Cardiac fibroblast (primary cell): ENCODE measurements around the gene RIPK1.
"Not testable (repeated sequence)": the region's sequence is repeated elsewhere in the genome, so short reads cannot be mapped to it uniquely, and the experiment has no call there.

Experiments
- DNase-seq, 2 donors: peaks; one replicate each; pipeline versions ENCODE4 v3.0.0 to v3.0.0-alpha.2; 2010; ENCODE audit warnings: low read depth in 2 of 2
- H3K4me3 ChIP-seq, 2 donors: replicated peaks in 1 of 2; 1 replicate in 1 of 2; 2 replicates in 1 of 2; pipeline ENCODE4 v1.5.1; 2011; ENCODE audit warnings: low read depth in 2 of 2, low read length in 2 of 2, mild to moderate bottlenecking in 2 of 2, moderate library complexity in 1 of 2
- TF ChIP-seq, protein P1 (sequence below): IDR thresholded peaks from one replicate; pipeline ENCODE4 v1.5.1; 2011; ENCODE audit warnings: low read depth, mild to moderate bottlenecking, low read length, inconsistent platforms

RIPK1 gene

DNA sequence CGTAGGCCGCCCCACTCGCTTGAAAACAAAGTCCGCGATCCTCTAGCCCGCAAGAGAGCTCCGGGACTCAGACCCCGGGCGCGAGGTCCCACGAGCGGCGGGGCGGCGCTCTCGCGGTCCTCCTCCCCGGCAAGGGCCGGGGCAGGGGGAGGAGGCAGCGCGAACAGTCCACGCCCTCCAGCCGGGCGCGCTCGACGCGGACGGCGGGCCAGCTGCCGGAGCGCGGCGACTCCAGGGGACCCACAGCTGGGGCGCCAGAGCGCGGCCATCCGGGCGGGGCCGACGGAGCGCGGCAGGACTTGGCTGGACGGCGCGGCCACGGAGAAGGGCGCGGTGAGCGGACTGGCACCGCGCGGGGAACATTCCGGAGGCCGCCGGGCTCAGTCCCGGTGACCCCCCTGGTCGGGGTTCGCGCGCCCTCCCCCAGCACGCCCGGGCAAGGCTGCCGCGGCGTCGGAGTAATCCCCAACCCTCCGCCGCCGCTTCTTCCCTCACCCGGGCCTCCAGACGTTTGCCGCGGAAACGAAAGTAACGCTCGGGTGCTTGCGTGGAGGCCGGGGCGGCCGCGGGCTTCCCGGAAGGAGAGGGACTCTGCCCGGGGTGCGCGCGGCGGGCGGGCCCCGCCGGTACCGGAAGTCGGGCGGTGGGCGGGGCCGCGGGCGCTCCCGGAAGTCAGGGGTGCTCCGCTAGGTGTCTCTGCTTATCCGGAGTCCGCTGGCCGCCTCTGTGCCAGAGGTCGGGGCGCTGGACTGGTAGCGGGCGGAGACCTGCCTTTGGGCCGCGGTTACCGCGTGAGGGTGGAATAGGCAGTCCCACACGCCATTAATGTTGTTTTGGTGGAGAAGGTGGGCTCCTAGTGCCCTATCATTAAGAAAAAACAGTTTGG is at the start of gene RIPK1:
TSS of gene RIPK1 (plus strand) at position 166 of the 886 bp plus-strand sequence. CDS start 8,330 bp downstream, outside the sequence.
- peak within 1 kb of the TSS; percentile 62 to 77 for H3K4me3 ChIP-seq
- TF ChIP-seq, protein P1, sequence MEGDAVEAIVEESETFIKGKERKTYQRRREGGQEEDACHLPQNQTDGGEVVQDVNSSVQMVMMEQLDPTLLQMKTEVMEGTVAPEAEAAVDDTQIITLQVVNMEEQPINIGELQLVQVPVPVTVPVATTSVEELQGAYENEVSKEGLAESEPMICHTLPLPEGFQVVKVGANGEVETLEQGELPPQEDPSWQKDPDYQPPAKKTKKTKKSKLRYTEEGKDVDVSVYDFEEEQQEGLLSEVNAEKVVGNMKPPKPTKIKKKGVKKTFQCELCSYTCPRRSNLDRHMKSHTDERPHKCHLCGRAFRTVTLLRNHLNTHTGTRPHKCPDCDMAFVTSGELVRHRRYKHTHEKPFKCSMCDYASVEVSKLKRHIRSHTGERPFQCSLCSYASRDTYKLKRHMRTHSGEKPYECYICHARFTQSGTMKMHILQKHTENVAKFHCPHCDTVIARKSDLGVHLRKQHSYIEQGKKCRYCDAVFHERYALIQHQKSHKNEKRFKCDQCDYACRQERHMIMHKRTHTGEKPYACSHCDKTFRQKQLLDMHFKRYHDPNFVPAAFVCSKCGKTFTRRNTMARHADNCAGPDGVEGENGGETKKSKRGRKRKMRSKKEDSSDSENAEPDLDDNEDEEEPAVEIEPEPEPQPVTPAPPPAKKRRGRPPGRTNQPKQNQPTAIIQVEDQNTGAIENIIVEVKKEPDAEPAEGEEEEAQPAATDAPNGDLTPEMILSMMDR, result peak; percentile 28
- peak; percentile 85 to 91 for DNase-seq

DNA sequence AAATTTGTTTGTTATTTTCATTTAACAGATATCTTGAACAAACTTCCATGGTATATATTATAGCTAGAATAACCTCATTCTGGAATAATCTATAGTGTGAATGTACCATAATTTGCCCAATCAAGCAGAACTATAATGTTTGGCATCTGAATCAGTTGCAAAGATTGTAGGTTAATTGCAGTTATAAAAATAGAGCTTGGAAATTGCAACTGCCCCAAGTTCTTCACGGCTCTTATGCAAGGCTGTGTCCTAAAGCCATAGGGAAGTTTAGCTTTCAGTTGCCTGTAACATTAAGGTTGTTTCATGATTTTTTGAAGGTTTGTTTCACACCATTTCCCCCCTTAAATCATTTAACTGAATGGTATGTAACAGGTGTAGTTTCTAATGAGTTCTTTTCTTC is 49.2 kb upstream of the RIPK1 start:
- no peak overlapping the region for H3K4me3 ChIP-seq
- TF ChIP-seq, protein P1, result no peak
- no peak for DNase-seq

- no peak for DNase-seq
- TF ChIP-seq, protein P1, result no peak
- no peak overlapping the region for H3K4me3 ChIP-seq
These were observed 48.5 kb upstream of the RIPK1 start for GRCh38 chr6:3019749-3020320.

- not testable (repeated sequence) for H3K4me3 ChIP-seq, DNase-seq
These were observed 47.2 kb upstream of the RIPK1 start for GRCh38 chr6:3020976-3021598.

DNA sequence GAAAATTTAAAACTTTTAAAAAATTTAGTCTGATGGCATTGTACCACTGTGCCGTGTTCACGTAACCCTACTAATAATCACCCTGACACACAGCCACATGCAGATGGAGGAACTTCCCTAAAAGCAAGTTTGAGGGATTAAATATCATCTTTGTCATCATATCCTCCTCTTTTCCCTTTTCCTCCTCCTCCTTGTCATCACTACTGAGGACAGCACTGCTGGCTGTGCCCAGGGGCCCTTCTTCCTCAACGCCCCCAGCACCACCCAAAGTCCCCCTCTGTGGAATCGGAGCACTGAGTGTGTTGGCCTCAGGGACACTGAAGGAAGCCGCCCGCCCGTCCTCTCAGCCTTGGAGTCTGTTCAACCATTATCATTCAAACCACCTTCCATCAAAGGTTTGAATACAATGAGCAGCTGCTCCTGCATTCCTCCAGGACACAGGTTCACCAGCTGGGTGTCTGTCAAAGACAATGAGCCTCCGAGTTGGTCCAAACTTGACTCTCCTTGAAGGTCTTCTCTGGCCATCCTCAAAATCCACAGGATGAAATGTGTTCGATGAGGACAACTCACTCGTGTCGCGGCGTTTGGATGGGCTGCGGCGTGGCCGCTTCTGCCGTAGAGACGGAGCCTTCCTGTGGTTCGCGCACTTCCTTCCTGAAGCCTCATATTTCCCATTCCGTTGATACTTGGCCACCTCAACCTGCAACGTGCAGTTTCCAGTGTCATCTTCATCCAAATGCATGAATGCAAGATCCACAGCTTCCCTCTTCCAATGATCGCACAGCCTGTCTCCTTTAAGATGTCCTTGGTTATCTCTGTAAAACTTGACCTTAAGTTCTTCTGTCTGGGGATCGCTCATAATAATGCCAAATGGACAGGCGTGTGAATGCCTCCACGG is 45.3 kb upstream of the RIPK1 start:
- peak overlapping the region; percentile 25 to 58 for H3K4me3 ChIP-seq
- TF ChIP-seq, protein P1, result no peak
- DNase-seq, result peak in 1 of 2 donors; percentile 34

- H3K4me3 ChIP-seq, result peak overlapping the region; percentile 25 to 58
- peak; percentile 95 for DNase-seq
- TF ChIP-seq, protein P1, result no peak
These were observed 44.4 kb upstream of the RIPK1 start for GRCh38 chr6:3023663-3024483.
